ENCODE measurements around the gene KRT77. TPM values are rescaled to one million over a fixed set of nuclear protein-coding genes. Genes with fewer than 3 reads are reported as not detected.

Gene KRT77
- polyA plus RNA-seq, 3 donors = not detected

GRCh38 chr12:52651726-52652261, 51.5 kb downstream of the KRT77 start, which contains the start of gene KRT2:
TSS of gene KRT2 (minus strand) at chr12:52652211. CDS start at chr12:52652142, 69 bp downstream.
- H3K4me3 Mint-ChIP-seq = no peak within 1 kb of the TSS
- H3K36me3 ChIP-seq (replicated peaks in 1 of 2; ENCODE audit: control insufficient read depth in 1 of 2, insufficient read depth in 2 of 2, low read length in 2 of 2) = no peaks in the 10 kb centered on the region
- H3K27me3 Mint-ChIP-seq (ENCODE audit: low read depth in 3 of 3) = peaks cover 0 to 4% (median 2%) of the 10 kb centered on the region in 3 donors
- no peak within 1 kb of the TSS for H3K27ac Mint-ChIP-seq
- H3K4me2 ChIP-seq (replicated peaks; ENCODE audit: extremely low read depth, low read length, poor library complexity, severe bottlenecking) = no peak within 1 kb of the TSS
- H3K36me3 Mint-ChIP-seq = no peaks in the 10 kb centered on the region
- H3K79me2 ChIP-seq (ENCODE audit: insufficient read depth, low read length) = no peaks in the 10 kb centered on the region
- no peak within 1 kb of the TSS for H3K9ac ChIP-seq (ENCODE audit: insufficient read depth, low read length, poor library complexity, severe bottlenecking)
- H3K9me3 Mint-ChIP-seq = peaks cover 0 to 8% (median 3%) of the 10 kb centered on the region in 7 donors
- H3K4me3 ChIP-seq (replicated peaks in 1 of 3; ENCODE audit: low read depth in 2 of 3, low read length in 3 of 3) = no peak within 1 kb of the TSS
- H3K27me3 ChIP-seq (ENCODE audit: control insufficient read depth in 2 of 2, insufficient read depth in 2 of 2, low read length in 2 of 2) = no peaks in the 10 kb centered on the region
- H3K4me1 Mint-ChIP-seq = no peaks in the 10 kb centered on the region
- intact Hi-C loops (cut with micrococcal nuclease) = no loop called here
- TF ChIP-seq, protein P1, sequence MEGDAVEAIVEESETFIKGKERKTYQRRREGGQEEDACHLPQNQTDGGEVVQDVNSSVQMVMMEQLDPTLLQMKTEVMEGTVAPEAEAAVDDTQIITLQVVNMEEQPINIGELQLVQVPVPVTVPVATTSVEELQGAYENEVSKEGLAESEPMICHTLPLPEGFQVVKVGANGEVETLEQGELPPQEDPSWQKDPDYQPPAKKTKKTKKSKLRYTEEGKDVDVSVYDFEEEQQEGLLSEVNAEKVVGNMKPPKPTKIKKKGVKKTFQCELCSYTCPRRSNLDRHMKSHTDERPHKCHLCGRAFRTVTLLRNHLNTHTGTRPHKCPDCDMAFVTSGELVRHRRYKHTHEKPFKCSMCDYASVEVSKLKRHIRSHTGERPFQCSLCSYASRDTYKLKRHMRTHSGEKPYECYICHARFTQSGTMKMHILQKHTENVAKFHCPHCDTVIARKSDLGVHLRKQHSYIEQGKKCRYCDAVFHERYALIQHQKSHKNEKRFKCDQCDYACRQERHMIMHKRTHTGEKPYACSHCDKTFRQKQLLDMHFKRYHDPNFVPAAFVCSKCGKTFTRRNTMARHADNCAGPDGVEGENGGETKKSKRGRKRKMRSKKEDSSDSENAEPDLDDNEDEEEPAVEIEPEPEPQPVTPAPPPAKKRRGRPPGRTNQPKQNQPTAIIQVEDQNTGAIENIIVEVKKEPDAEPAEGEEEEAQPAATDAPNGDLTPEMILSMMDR (IDR thresholded peaks at IDR 0.05) = no peak
- H3K9me3 ChIP-seq (replicated peaks in 1 of 2; ENCODE audit: control insufficient read depth in 1 of 2, insufficient read depth in 1 of 2, low read length in 2 of 2) = no peaks in the 10 kb centered on the region
- 93% methylated on average over 14 of the region's 16 CpGs for WGBS (ENCODE audit: insufficient coverage)
- DNase-seq = no peak
- H3K4me1 ChIP-seq (ENCODE audit: control insufficient read depth in 1 of 2, insufficient read depth in 2 of 2, low read length in 2 of 2) = no peaks in the 10 kb centered on the region
- no peak within 1 kb of the TSS for H3K27ac ChIP-seq (ENCODE audit: low read depth in 1 of 2, low read length in 2 of 2)
- H4K20me1 ChIP-seq (ENCODE audit: insufficient read depth, low read length) = no peaks in the 10 kb centered on the region
- H2AFZ ChIP-seq (ENCODE audit: insufficient read depth, low read depth, low read length, poor library complexity, severe bottlenecking) = no peak within 1 kb of the TSS

DNA sequence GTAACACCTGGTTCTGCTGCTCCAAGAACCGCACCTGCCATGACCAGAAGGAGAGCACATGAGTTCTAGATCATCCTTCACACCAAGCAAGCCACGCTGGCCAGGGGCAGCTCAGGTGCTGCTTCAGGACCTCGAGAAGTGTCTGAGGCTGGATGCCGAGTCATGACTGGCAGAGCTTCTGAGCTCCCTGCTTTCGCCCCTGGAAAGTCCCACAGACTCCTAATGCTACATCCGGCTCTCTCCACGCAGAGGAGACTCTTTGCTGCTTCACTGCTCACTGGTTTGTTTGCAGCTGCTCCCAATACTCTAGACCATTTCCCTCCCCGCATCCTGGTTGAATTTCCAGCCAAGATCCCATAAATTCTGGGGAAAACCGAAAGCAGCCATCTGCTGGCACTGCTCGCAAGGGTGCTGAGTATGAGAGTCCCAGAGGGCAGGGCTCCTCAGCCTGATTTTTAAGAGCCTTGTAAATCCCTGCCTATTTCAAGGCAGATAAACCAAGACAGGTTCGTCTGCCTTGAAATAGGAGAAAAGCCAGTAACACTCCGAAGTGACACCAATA, 52.7 kb downstream of the KRT77 start:
- 85% methylated on average over 10 of the region's 12 CpGs for WGBS (ENCODE audit: insufficient coverage)
- Histone ChIP-seq H3K79me2 (ENCODE audit: insufficient read depth, low read length) (no peaks in the 10 kb centered on the region), H3K9ac (ENCODE audit: insufficient read depth, low read length, poor library complexity, severe bottlenecking) (no peak overlapping the region), H4K20me1 (ENCODE audit: insufficient read depth, low read length) (no peaks in the 10 kb centered on the region), H3K4me3 (replicated peaks in 1 of 3; ENCODE audit: low read depth in 2 of 3, low read length in 3 of 3) (no peak overlapping the region), H3K4me1 (ENCODE audit: control insufficient read depth in 1 of 2, insufficient read depth in 2 of 2, low read length in 2 of 2) (no peaks in the 10 kb centered on the region), H3K27ac (ENCODE audit: low read depth in 1 of 2, low read length in 2 of 2) (no peak overlapping the region), H3K36me3 (replicated peaks in 1 of 2; ENCODE audit: control insufficient read depth in 1 of 2, insufficient read depth in 2 of 2, low read length in 2 of 2) (no peaks in the 10 kb centered on the region), H2AFZ (ENCODE audit: insufficient read depth, low read depth, low read length, poor library complexity, severe bottlenecking) (no peak overlapping the region), H3K9me3 (replicated peaks in 1 of 2; ENCODE audit: control insufficient read depth in 1 of 2, insufficient read depth in 1 of 2, low read length in 2 of 2) (no peaks in the 10 kb centered on the region), H3K27me3 (ENCODE audit: control insufficient read depth in 2 of 2, insufficient read depth in 2 of 2, low read length in 2 of 2) (no peaks in the 10 kb centered on the region), H3K4me2 (replicated peaks; ENCODE audit: extremely low read depth, low read length, poor library complexity, severe bottlenecking) (no peak overlapping the region)
- DNase-seq = no peak
- TF ChIP-seq, protein P1 (IDR thresholded peaks at IDR 0.05) = no peak
- no peaks in the 10 kb centered on the region for H3K36me3 Mint-ChIP-seq
- H3K27me3 Mint-ChIP-seq (ENCODE audit: low read depth in 3 of 3) = peaks cover 0 to 7% (median 2%) of the 10 kb centered on the region in 3 donors
- intact Hi-C loops (cut with micrococcal nuclease) = no loop called here
- H3K9me3 Mint-ChIP-seq = peaks cover 0 to 8% (median 3%) of the 10 kb centered on the region in 7 donors
- H3K4me1 Mint-ChIP-seq = peaks cover 4% of the 10 kb centered on the region
- no peak overlapping the region for H3K27ac Mint-ChIP-seq
- H3K4me3 Mint-ChIP-seq = no peak overlapping the region

Data from CD14-positive monocyte (primary cell).